Dermis blood vessel endothelial cell (primary cell): ENCODE measurements around the gene PDGFD. TPM values are rescaled to one million over a fixed set of nuclear protein-coding genes. Genes with fewer than 3 reads are reported as not detected.

ENCODE experiments used
- DNase-seq: peaks from one replicate; pipeline ENCODE4 v3.0.0; 2010
- total RNA-seq: library from RNA; depleted of rRNA; stranded (reverse); fragments of >200 nt; gene quantifications from 2 replicates; pipeline ENCODE4 v1.2.3, GENCODE V29; 2014

PDGFD gene
- total RNA-seq, 1 donor from 2014 or later: 34.9 TPM

- DNase-seq: peak; percentile 25
These were observed 256.8 kb downstream of the PDGFD start for GRCh38 chr11:103907136-103907535.

DNA sequence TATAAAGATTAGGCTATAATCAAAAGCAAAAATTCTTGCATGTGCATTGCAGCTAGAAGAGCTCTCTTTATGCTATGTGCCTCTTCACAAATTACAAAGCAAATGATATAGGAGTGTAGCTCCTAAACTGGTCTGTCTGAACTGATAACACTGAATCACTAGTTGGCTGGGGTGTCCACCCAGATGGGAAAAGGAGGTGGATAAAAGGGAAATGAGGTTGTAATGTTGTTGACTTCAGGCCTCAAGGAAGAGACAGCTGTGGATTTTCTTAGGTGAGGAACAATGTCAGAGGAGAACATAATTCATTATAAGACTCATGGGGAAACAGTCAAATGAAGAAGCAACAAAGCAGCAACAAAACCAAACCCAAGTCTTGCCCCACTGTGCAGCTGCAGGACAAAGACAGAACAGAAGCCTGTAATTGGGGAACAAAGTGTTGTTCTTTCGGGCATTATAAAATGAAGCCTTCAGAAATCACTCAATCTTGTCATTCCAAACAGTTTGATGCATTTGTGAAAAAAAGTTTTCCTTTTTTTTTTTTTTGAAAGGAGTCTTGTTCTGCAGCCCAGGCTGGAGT is 257.6 kb downstream of the PDGFD start:
- DNase-seq: peak; percentile 60

DNA sequence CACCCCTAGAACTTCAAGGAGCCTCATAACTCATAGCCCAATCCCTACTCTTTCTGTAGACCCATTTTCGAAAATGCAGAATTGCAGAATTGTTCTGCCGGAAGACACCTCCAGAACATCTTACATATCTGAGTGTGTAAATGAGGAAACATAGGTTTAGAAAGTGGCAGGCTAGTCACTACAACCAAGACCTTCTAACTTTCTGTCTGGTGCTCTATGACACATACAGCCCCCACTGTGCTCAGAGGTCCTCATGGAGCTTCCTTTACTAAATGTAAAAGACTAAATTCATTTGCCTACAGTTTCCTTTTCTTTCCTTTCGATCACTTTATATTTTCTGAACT is 259.7 kb downstream of the PDGFD start:
- DNase-seq: no peak

GRCh38 chr11:103903621-103904323 is 260.2 kb downstream of the PDGFD start:
- DNase-seq: peak; percentile 27

- DNase-seq: no peak
These were observed 261.0 kb downstream of the PDGFD start for GRCh38 chr11:103902994-103903393.

DNA sequence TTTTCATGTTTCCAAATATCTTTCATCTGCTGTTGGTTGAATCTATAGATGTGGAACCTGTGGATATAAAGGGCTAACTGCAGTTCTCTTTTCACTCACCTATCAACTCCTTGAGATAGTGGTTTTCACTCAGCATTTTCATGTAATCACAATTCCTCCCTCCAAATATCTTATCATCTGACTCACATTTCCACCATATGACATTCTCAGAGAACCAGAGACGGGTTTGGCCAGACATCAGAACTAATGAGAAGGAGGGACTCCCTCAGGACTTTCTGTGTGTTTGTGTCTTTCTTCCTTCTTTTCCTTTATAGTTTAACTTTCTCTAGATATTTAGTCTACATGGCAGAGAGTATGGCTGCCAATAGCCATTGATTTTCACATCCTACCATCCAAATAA is 262.3 kb downstream of the PDGFD start:
- DNase-seq: no peak

DNA sequence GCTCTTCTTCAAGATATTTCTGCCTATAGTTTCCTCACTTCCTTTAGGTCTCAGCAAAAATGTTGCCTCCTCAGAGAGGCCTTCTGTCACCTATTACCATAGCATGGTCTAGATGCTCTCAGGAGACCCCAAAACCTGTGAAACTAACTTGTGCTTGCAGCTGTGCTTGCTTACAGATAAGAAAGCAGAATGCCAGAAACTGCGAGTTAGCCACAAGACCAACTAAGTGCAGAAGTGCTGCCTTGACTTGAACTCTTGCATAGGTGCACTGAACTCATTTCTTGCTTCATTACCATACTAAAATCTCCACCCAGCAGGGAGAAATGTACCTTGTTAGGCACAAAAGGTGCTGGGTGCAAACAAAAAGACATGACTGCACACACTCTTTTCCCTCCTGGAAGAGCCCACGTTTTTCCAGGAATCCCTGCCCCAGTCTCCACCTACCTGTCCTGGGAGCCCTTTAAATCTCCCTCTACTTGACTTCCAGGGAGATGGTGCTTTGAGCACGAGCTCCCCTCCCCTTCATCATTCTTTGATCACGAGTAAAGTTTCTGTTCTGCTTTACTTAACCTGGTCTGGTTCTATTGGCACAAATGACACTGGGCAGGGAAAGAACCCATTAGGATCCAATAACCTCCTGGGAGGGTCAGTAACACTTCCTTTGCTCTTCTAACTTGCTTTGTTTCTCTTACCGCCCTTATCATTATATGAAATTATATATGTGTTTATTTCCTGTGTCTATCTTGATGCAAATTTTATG is 265.2 kb downstream of the PDGFD start:
- no peak for DNase-seq

GRCh38 chr11:103898065-103898464 is 265.9 kb downstream of the PDGFD start:
- no peak for DNase-seq

- peak; percentile 29 for DNase-seq
These were observed 266.6 kb downstream of the PDGFD start for GRCh38 chr11:103897160-103897936.

- DNase-seq: no peak
These were observed 268.8 kb downstream of the PDGFD start for GRCh38 chr11:103895106-103895505.

DNA sequence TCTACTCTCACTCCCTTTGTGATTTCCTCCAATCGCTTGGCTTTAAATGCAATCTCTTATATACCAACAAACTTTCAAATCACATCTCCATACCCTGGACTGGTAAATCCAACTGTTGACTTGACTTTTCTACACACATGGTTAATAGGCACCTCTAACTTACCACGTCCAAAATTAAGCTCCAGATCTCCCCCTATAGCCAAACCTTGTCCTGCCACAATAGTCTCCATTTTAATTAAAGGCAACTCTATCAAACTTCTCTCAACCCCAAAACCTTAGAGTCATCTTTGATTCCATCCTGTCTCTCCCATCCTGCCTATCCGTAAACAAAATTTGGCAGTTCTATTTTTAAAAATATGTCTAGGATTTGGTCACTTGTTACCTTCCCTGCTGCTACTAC is 269.3 kb downstream of the PDGFD start:
- DNase-seq: no peak

DNA sequence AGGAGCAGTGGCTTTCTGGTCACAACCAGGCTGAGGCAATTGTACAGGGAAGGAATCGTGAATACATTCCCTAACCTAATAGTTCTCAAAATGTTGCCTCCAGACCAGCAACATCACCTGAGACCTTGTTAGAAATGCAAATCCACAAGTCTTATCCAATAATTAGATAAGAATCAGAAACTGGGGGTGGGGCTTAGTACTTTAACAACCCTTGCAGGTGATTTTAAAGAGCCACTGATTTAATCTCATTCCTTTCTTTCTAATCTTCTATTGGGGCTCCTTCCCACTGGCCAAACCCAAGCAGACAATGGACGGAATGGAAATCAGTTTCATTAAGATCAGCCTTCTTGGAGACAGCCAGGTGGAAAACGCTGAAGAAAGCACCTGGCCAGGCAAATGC is 269.9 kb downstream of the PDGFD start:
- no peak for DNase-seq

DNA sequence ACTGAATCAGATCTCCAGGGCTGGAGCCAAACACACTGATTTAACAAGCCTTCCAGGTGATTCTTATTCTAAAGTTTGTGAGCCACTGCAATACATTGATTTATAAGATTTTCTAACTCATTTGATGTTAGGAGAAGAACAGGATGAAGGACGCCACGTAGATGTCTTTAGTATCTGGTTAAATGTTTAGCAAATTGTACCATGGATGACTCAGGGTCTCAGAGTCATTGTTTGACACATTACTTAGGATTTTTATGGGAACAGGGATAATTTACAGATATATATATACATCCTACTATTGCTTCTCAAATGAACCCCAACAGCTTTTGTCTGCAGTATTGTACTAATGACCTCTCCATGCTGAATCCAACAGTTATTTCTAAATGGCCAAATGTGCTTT is 270.6 kb downstream of the PDGFD start:
- DNase-seq: no peak

DNA sequence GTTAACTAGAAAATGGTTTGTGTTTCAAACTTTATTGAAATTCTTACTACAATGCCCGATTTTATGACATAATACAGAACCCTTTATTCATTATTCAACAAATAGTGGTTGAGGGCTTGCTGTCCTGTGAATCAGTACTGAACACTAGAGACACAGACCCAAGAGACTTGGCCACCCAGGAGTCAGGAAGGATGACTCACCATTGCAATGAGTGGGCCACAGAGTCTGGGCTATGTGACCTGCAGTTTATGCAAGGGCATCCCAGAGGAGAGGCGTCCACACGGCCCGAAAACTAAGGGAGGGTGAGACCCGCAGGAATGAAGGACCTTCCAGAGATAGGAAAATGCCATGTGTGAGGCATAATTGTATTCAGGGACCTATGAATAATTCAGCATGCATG is 271.3 kb downstream of the PDGFD start:
- DNase-seq: peak; percentile 25

DNA sequence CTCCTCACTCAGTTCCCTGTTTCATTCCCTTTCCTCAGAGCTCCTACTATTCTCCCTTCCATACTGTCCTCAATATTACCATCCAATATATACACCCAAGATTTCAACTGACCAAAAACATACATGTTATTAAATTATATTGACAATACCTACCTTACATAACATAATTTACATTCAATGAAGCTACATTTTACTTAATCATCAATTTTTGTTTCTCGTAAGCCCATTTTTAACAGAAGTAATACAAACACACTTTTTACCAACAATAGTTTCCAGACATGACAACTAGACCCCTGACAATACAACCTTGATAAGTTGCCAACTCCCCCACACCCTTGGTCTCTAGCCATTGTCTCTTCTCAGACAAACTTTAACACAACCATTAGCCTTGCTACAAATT is 273.3 kb downstream of the PDGFD start:
- no peak for DNase-seq

- DNase-seq: no peak
These were observed 274.3 kb downstream of the PDGFD start for GRCh38 chr11:103889679-103890078.

GRCh38 chr11:103888541-103888951 is 275.4 kb downstream of the PDGFD start:
- peak; percentile 48 for DNase-seq

GRCh38 chr11:103887001-103887658 is 276.8 kb downstream of the PDGFD start:
- no peak for DNase-seq

DNA sequence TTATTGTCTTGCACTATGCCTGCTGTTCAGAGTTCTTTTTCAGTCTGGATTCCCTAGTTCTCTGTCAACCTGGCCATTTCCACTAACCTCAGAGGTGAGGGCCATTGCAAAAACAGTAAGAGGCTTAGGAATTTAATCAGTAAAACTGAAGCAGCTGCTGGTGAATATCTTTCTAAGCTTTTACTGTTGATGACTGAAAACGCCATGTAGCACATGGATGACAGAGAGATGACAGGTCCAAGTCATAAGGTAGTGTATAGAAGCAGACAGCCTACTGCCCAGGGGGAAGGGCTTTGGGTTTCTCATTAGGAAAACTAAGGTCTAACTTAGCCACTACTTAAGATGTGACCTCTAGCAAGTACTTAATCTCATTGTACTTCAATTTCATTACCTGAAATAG is 280.1 kb downstream of the PDGFD start:
- DNase-seq: no peak

GRCh38 chr11:103883291-103883690 is 280.7 kb downstream of the PDGFD start:
- DNase-seq: no peak

DNA sequence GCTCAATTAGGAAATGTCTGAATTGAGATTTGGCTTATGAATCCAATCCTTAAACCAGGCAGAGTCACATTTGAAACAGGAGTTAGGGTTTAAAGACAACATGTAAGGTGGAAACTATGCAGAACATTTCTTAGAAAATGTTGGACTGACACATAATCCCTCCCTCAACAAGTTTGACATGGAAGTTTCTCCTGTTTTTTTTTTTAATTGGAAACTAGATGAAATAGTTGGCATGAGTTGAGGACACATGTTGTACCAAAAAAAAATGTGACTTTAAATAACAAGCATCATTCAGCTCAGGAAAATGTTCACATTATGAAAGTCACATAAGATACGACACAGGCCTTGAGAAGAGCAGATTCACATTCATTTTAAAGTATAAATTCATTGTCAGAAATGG is 282.4 kb downstream of the PDGFD start:
- no peak for DNase-seq

GRCh38 chr11:103880968-103881367 is 283.0 kb downstream of the PDGFD start:
- DNase-seq: no peak

DNA sequence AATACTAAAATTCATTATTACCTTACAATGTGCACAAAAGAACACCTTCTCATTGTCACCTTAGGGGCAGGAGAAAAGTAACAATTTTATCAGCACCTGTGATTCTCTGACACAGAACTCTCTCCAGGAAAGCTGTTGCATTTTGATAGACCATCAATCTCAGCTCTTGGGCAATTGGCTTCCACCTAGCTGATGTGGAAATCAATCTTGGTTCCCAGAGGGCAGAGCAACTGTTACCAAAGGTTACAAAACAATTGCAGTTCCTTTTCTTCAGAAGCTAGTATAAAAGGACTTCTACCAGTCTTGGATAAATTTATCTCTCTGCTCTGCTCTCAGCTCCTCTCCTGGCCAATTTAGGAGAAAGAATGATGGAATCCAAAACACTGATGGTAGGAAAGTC is 285.3 kb downstream of the PDGFD start:
- no peak for DNase-seq
